ENCODE measurements around the gene DLL4. TPM values are rescaled to one million over a fixed set of nuclear protein-coding genes. Genes with fewer than 3 reads are reported as not detected.
A peak's percentile ranks its signal among the peaks of the same experiment; 100 is the strongest.
"Not testable (repeated sequence)": the region's sequence is repeated elsewhere in the genome, so short reads cannot be mapped to it uniquely, and the experiment has no call there.

The DLL4 gene
- total RNA-seq, 1 donor from 2014 or later, result 0.13 TPM

DNA sequence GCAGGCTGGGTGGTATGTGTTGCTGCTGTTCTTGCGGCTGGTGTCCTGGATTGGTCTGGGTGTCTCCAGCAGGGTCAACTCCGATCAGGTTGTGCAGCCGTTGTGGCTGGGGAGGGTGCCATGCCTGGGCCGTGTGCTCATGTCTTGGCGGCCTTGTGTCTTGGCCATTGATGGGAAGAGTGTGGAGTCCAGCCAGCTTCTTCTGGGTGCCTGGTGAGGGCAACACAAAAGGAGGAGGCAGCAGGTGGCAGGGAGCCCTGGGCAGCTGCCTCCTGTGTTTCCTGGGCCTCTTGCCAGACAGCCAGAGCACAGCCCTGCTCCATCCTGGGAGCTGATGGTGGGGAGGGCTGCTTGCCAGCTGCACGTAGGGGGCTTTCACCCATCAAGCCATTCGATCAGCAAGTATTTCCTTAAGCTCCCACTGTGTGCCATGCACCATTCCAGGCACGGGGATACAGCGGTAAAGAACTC lies 28.5 kb downstream of the DLL4 start:
- DNase-seq (ENCODE audit: low read depth), result peak; percentile 98

DNA sequence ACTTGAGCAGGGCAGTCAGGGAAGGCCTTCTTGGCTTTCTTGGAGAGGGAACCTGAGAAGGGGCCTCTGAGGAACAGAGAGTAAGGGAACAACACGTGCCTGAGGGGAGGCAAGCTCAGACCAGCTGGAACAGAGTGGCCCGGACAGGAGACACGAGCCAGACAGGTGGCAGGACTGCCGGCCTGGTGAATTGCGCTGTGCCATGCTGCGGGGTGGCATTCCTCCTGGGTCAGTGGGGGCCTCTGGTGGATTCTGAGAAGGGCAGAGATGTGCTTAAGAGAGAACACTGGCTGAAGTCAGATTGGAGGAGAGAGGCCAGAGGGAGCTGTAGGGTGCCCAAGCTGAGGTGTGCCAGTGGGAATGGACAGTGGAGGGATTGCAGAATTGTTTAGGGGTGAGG lies 29.0 kb downstream of the DLL4 start:
- peak; percentile 81 for DNase-seq (ENCODE audit: low read depth)

DNA sequence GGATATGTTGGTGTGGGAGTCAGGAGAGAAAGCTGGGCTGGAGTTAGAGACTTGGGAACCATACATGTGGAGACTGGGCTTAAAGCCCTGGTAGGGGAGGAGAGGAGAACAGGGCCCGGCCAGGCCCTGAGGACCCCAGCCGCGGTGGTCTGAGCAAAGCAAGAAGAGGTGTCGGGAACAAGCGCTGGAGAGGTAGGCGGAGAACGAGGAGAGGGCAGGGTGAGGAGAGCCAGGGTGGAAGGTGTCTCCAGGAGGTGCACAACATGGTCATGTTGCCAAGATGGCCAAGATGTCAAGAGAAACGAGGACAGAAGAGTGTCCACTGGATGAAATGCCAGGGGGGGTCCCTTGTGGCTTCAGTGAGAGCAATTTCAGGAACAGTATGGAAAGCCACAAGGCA lies 29.6 kb downstream of the DLL4 start:
- no peak for DNase-seq (ENCODE audit: low read depth)

DNA sequence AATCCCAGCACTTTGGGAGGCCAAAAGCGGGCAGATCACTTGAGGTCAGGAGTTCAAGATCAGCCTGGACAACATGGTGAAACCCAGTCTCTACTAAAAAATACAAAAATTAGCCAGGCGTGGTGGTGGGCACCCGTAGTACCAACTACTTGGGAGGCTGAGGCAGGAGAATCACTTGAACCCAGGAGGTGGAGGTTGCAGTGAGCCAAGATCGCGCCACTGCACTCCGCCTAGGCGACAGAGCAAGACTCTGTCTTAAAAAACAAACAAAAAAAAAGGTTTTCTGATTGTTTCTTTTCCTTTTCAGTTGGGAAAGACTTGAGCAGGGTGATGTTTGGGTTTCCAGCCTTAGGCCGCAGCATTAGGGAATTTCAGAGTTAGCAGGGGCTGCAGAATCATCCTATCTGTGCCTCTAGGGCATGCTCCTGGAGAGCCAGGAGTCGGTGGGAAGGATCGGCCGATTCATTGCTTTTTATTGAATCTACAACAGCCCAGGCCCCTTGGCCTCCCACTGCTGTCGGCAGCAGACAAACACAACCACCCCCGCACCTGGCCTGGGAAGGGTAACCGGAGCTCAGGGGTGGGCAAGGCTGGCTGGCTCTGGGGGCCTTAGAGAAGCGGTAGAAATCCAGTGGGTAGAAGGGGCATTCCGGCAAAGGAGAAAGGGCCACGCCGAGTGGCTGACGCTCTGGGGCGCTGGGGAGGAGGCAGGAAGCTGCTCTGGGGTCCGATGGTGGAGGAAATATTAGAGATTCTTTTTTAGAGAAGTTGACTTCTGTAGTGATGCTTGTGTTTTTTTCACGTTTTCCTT lies 30.4 kb downstream of the DLL4 start:
- DNase-seq (ENCODE audit: low read depth), result no peak

DNA sequence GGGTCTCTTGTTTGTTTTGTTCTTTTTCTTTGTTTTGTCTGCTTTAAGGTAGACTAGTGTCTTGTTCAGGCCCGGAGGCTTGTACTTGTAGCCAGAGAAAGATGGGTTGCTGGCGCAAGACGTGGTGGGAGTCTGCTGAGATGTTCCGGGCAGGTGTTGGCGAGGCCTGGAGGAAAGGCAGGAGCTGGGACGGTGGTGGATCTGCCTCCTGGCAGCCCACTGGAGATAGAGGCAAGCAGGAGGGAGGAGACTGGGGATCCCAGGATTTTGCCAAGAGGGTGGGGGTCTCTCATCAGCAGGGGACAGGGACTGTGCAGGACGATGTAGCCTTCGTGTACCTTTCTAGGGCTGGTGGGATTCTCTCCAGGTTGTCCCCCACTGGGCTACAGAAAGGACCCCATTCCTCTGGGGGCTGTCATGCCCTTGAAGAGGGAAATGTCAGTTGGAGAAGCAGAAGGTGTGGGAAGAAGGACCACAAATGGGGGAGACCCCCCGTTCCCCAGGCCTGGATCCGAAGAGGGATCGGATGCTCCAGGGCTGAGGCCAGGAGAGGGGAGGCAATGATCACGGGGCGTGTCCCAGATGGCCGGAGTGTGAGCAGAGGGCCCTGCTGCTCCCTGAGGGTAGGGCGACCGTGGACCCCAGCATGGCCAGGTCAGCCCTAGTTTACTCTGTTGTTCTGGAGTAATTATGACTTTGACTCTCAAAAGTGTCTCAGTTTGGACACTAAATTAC lies 31.2 kb downstream of the DLL4 start:
- no peak for DNase-seq (ENCODE audit: low read depth)

DNA sequence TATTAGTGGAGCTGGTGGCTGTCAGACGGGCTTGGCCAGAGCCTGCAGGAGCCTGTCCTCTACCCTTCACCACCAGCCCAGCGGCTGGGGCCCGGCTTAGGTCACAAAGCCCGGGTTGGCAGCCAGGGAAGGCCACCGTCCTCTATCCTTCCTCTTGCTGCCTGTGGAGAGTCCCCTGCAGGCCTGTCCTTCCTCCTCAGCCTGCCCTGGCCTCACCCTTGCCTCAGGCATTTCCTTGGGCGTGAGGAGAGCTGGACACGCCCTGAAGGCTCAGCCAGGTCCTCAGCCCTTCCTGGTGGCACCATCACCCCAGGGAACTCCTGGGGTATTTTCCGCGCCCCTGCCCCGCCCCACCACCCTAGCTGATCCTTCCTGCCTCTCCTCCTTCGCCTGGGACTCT lies 31.8 kb downstream of the DLL4 start:
- no peak for DNase-seq (ENCODE audit: low read depth)

DNA sequence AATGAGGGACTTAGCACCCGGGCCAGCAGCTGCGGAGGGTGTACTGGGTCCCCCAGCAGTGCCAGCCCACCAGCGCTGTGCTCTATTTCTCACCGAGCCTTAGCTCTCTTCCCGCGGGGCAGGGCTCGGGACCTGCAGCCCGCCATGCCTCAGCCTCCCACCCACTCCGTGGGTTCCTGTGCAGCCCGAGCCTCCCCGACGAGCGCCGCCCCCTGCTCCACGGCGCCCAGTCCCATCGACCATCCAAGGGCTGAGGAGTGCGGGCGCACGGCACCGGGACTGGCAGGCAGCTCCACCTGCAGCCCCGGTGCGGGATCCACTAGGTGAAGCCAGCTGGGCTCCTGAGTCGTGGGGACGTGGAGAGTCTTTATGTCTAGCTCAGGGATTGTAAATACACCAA lies 32.6 kb downstream of the DLL4 start:
- not testable (repeated sequence) for DNase-seq (ENCODE audit: low read depth)

DNA sequence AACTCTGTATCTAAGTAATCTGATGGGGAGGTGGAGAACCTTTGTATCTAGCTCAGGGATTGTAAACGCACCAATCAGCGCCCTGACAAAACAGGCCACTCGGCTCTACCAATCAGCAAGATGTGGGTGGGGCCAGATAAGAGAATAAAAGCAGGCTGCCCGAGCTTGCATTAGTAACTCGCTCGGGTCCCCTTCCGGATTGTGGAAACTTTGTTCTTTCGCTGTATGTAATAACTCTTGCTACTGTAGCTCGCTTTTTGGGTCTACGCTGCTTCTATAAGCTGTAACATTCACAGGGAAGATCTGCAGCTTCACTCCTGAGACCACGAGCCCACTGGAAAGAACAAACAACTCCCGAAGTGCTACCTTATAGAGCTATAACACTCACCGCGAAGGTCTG lies 33.2 kb downstream of the DLL4 start:
- DNase-seq (ENCODE audit: low read depth), result not testable (repeated sequence)

DNA sequence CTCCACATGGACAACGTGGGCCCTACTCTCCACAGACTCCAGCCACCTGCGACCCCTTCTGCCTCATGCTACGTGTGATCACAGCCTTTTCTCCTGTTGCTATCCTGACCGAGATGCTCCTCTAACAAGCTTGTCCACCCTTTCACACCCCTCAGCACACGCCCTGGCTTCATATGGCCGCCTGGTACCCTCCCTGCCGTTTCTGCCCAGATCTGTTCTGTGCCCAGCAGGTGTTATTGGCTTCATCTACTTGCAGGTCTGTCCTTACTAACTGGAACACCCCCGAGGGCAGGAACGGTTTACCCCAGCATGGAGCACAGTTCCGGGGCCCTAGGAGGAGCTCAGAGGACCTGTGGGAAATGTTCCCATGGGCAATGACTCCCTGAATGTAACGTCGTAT lies 34.1 kb downstream of the DLL4 start:
- no peak for DNase-seq (ENCODE audit: low read depth)

DNA sequence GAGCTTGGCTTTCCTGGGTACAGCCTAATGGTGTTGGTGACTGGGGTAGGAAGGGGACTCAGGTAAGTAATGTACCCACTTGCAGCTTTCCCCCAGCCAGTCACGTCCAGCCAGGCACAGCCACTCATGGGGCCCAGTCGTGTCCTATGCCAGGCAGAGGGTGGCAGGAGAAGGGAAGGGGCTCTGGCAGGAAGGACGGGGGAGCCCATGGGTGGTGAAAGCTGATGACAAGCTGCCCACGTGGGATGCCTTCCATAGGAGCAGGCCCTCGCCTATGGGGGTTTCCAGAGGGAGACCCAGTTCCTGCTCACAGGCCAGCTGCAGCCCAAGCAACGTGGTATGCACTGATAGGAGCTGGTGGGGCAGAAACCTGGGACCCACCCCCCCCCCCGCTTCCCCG lies 34.9 kb downstream of the DLL4 start:
- no peak for DNase-seq (ENCODE audit: low read depth)

DNA sequence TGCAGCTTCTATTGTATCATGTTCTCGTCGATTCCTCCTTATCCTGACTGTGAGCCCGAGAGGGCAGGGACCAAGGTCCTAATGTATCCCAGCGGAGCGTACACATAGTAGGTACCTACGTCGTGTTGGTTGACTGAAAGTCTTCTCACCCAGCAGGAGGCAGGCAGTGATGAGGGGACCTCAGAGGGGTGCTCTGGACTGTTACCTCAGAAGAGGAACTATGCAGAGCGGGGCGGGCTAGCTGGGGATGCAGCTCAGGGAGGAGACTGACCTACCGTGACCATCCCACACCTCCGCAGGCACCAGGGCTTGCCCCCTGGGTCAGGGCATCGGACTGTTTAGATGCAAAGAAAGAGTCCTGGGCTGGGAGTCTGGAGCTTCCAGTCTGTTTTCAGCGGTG lies 35.5 kb downstream of the DLL4 start:
- DNase-seq (ENCODE audit: low read depth), result no peak

DNA sequence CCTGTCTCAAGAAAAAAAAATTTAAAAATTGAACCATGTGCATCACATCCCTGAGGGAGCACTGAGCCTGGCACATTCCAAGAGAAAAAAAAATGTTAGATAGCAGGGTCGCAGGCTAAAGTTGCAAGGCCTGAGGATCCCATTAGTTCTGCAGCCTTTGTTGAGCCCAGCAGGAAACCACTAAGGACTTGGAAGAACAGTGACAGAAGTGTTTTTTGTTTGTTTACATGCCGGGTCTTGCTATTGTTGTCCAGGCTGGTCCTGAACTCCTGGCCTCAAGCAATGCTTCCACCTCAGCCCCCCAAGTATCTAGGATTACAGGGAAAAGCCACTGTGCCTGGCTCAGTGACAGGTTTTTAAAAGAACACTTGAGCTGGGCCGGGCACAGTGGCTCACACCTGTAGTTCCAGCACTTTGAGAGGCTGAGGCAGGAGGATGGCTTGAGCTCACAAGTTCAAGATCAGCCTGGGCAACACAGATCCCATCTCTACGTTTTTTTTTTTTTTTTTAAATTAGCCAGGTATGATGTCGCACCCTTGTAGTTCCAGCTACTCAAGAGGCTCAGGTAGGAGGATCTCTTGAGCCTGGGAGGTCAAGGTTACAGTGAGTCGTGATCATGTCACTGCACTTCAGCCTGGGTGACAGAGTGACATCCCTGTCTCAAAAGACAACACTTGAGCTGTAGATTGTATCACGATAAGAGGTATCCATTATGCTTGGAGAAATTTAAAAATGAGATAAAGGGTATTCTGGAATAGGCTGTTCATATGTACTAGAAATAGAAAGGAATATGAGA lies 39.3 kb downstream of the DLL4 start:
- no peak for DNase-seq (ENCODE audit: low read depth)

DNA sequence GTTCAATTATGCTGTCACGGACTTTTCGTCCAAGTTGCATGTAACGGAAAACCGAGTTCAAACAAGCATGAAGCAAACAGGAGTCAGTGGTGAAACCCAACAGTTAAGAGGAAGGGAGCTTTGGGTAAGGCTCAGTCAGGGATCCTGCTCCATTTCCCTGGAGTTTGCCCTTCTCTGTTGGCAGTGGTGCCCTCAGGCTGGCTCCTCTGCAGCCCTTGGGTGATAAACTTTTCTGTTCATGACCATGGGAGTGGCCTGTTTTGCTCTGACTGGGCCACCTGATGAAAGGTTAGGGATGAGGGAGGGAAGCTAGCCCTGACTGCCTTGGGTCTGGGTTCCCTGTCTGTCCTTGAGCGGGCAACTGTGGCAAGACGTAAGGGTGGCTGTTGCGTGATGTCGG lies 40.2 kb downstream of the DLL4 start:
- no peak for DNase-seq (ENCODE audit: low read depth)

DNA sequence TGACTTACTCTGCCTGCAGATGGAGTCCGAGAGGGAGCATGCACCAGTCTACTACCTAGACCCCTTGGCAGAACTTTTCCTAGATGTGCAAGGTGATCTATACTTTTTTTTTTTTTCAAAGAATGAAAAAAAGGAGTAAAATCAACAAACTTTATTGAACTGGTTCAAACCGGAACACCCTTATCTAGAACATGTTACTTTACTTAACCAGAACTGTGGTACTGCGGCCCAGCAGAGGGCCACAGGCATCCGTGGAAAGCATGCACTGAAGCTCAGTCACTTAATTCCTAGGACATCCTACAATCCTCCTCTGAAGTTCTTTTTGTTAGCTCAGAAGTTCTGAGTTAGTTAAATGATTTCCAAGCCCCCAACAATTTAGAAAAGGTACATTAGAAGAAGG lies 45.7 kb downstream of the DLL4 start:
- no peak for DNase-seq (ENCODE audit: low read depth)

DNA sequence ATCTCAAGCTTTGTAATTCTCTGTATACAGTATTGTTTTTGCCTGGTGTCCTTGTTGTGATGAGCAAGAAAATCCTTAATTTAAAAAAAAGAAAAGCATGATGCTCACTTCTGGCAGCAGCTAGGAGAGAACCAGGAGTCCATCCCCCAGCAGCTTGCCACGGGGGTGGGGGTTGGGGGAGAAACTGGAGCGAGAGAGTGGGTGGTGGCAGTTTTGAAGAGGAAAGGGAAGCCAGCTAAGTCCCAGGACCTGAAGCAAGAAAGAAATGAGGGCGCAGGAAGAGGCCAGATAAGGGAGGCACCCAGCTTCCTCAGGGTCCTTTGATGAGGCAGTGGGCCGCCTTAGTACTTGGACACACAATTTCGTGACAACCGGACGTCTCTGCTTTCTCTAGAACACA lies 47.7 kb downstream of the DLL4 start:
- no peak for DNase-seq (ENCODE audit: low read depth)

DNA sequence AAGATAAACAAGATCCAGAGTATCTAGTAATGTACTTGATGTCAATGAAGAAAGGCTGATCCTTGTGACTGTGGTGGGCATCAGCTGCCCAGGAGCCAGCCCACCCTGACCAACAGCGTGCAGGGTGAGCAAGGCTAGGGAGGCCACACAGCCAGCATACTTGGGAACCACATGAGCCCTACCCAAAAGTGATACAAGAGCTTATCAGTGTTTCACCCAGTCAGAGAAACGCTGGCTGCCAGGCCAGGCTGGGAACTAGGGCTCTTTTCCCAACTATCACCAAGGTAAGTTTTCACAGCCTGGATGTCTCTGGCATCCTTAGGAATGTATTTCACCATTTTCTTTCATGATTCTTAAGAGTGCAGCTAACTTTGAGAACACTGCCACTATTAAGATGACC lies 49.0 kb downstream of the DLL4 start:
- no peak for DNase-seq (ENCODE audit: low read depth)

DNA sequence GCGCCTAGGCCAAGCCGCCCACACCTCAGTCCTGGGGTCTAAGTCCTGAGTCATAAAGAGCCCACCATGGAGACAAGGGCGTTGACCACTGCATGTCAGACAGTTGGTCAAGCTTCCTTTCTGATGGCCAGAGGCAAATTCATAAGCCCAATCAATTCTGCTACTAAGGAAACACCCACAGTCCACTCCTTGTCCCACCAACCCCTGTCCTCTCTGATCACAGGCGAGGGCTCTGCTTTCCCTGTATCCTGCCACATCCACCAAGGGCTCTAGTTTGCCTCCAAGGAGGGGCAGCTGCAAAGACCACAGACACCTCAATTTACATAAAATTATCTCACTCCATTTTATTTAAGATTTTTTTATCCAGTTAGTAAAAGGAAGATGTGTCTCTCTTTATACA lies 49.4 kb downstream of the DLL4 start:
- DNase-seq (ENCODE audit: low read depth), result no peak

DNA sequence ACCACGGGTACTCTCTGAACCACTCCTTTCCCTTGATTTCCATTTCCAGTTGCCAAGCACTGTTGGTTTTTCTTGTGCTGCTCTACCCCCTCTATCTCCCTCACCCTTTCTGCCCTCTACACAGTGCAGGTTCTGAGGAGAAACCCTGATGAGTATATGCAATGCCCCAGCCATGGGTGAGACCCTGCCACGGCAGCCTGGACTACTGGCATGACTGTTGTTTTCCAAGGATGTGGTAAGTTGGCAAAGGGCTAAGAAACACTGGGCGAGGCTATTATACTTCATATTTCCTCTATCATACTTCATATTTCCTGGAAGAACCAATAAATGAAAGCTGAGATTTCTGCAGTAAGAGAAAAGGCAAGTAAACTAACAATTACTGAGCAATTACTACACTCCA lies 52.0 kb downstream of the DLL4 start:
- DNase-seq (ENCODE audit: low read depth), result no peak

DNA sequence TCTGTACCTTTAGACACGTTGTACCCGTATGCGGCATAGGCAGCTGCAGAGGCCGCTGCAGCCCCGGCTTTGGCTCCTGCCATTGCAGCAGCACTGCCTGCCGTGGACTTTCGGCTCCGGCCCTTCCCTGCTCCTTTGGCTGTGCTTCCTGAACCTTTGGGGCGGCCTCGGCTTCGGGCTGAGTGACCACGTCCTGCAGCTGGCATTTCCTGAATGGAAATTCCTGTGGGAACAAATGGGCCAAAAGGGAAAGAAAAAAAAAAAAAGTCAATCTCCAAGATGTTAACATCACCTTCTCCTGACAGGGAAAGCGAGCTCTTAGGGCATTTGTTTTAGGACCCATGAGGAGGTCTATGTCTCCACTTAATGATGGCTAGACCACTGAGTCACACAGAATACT lies 53.7 kb downstream of the DLL4 start:
- DNase-seq (ENCODE audit: low read depth), result peak; percentile 87

DNA sequence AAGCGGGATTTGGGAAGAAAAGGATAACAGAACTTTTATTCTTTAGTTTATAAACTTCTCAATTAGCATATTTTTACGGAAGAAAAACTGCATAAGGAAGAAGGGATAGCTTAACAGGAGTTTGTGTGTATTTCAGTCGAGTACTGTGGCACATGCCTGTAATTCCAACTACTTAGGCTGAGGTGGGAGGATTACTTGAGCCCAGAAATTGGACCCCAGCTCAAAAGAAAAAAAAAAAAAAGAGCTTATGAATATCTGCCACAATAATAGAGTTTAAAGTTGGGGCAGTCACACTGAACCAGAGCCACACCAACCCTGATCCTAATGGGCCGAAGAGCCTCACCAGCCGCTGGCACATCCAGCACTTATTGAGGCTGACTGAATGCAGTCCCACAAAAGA lies 55.3 kb downstream of the DLL4 start:
- DNase-seq (ENCODE audit: low read depth), result peak; percentile 50

DNA sequence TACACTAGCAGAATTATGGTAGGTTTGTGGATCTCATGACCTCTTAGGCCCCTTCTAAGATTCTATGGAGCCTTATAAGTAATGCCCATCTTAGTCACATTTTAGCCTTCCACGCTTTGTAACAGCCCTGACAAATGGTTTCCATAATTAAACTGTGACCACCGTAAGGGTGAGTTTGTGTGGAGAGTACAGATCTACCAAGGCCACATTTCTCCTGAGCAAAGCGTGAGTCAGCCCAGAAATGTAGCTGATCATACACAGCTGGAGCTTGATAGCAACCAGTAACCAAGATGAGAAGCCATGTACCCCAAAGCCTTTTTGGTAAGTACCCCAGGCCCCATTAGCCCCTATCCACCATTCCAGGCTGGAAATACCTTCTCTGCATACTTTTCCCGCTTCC lies 55.8 kb downstream of the DLL4 start:
- peak; percentile 94 for DNase-seq (ENCODE audit: low read depth)

Measured in myocyte (in vitro differentiated cells).